Activated CD8-positive, alpha-beta memory T cell treated with anti-CD3 and anti-CD28 coated beads for 24 hours (primary cell): ENCODE results near the gene CTRB1.
"Not testable (repeated sequence)": the region's sequence is repeated elsewhere in the genome, so short reads cannot be mapped to it uniquely, and the experiment has no call there.

Source experiments
- DNase-seq: peaks from one replicate; pipeline ENCODE4 v3.0.0-alpha.2; 2020

Gene CTRB1

DNA sequence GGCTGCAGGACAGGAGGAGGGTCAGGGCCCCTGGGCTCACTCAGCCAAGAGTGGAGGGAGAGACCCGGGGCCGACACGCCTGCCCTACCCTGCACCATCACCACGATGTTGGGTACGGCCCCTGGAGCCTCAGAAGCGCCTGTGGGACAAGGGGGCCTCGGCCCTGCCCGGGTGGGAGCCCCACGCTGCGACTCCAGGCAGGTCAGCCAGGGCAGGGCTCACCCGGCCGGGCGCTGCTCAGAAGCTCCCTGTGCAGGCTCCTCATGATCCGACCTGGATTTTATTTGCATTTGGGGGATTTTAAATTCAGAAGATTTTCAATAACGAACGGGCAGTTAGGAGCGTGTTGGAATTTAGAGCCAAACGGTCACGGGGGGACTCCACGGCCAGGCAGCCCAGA is 13.9 kb upstream of the CTRB1 start:
- DNase-seq = not testable (repeated sequence)

DNA sequence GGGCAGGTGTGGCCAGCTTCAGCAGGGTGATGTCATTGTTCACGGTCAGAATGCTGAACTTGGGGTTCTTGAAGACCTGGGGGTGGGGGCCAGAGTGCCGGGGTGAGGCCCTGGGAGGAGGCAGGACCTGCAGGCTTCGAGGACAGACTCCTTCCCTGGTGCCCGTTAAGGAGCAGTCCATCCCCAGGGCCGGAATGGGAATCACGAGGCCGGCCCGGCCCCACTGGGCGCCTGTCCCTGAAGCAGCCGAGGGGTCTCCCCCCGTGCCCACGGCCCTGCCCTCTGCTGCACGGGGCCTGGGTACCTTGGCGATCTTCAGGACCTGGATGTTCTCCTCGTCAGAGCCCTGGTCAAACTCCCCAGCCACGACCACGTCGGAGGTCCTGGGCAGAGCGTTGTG is 13.3 kb upstream of the CTRB1 start:
- not testable (repeated sequence) for DNase-seq

DNA sequence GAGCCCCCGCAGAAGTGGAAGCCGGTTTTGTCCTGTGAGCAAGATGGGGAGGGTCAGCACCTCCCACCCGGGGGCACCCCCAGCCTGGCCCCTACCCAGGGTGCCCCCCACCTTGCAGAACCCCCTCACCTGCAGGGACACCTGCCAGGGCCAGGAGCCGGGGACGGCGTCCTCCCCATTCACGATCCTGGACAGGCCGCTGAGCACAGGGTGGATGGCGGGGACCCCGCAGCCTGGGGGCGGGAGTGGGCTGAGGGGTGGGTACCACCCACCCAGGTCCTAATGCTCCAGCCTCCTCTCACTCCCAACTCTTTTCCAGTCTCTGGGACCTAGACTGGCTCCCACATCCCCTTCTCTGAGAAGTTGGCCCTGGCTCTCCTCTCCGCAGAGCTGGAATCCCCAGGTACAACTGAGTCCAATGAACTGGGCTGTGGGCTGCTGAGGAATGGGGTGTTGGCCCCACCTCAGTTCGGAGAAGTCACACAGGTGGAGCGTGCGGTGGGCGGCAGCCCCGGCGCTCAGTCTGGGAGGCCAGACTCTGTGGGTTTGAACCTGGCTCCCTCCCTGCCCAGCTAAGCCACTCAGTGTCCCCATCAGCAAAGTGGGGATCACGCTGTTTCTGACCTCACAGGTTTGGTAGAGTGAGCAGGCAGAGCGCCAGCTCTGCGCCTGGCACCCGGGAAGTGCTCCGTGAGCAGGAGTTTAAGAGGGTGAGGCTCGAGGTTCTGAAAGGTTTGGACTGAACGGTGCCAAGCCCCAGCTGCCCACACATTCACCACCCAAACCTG is 12.6 kb upstream of the CTRB1 start:
- not testable (repeated sequence) for DNase-seq

DNA sequence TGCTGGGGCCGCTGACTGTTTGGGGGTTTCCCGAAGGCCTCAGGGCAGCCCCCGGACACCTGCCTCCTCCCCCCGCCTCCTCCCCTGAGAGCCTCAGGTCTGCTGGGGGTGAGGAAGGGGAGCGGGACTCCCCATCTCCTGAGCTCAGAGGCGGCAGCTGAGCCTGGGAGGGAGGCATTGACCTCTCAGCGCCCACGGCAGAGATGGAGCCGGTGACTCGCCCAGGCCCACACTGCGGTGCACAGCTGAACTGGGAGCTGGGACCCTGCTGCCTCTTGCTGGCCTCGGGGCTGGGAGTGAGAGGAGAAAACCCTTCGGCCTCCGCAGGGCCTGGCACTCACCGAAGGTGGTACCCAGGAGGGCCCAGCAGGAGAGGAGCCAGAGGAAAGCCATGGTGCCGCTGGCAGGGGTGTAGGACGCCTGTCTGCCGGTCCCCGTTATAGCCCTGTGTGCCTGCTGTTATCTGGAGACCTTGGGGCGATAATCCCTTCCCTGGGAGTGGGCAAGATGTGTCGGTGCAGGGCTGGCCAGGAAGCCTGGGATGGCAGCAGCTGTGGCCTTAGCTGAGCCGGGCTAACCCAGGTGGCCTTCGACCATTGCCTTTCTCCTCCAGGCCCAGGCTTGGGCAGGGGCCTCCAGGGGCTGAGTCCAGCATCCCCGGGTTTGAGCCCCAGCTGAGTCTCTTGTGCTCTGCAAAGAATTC is 11.9 kb upstream of the CTRB1 start, which contains the start of gene CTRB2:
Gene CTRB2, minus strand, starts transcription at position 413 of the 703 bp plus-strand sequence. Its CDS starts 20 bp downstream, at position 393.
- DNase-seq = no peak

DNA sequence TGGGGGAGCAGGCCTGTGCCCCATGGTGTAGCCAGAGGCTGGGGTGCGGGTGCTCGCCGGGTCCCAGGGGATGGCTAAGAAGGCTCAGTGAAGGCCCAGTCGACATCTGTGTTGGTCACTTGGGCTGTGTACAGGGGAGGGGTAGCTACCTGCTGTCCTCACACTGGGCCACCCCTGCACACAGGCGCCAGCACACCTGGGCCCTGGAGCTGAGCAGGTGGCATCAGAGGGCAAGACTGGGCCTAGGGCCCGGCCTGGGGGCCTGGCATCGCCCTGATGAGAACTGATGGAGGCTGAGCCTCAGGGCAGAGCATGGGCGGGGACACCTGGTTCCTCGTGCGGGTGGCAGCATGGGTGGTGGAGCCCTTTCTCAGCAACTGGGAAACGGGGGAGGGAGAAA is 11.0 kb upstream of the CTRB1 start:
- no peak for DNase-seq

DNA sequence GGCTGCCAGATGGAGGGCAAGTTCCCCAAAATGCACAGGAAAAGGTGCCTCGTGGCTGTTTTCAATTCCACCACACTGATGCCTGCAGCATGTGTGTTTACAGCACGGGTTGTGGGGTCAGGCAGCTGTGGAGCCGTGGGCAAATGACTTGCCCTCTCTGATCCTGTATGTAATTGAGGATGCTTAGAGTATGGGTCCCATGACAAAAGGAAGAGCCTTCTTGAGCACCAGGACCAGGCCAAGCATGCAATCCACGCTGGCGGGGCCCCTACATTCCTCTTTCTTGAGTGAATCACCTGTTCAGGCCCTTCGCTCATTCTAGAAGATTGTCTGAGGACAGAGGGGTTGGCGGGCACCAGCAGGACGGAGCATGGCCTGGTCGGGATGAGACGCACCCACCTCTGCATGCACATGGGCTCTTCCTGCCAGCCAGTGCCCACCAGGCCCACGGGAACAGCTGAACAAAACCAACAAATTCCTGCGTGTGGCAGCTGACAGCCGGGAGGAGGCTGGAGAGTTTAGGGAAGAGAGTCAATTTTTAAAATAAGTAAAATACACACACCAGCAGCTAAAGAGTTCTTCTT is 10.5 kb upstream of the CTRB1 start:
- DNase-seq = no peak

DNA sequence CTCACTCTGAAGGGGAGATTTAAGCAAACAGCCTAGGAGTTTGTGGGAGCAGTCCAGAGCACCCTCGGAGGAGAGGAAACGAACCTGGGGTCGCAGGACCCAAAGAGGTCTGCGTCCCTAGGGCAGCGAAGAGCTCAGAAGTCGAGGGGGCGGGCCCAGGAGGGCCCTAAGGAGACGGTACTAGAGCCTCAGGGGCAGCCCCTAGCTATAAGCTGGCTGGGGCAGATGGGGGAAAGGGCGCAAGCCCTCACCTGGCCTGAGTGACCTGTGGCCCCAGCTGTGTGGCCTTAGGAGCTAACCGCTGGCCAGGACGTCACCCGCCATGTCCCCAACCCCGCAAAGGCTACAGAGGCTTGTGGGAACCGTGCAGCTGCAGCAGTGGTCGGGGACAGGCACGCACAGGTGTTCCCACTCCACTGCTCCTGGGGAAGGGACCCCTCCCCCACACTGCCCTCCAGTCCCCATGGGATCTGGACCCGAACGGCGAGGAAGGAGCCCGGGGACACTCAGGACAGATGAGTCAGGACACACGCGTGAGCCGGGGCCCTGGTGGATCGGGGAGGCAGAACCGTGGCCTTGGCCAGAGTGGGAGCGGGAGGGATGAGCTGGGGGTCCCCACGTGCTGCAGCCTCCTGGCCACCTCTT is 9.8 kb upstream of the CTRB1 start:
- DNase-seq = no peak

DNA sequence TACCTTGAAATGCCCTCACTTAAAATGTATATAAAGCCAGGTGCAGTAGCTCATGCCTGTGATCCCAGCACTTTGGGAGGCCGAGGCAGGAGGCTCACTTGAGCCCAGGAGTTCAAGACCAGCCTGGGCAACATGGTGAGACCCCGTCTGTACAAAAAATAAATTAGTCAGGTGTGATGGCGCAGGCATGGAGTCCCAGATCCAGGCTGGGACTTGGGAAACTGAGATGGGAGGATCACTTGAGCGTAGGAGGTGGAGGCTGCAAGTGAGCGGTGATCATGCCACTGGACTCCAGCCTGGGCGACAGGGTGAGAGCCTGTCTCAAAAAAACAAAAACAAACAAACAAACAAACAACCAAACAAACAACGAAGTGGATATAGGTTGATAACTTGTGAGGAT is 9.3 kb upstream of the CTRB1 start:
- not testable (repeated sequence) for DNase-seq

DNA sequence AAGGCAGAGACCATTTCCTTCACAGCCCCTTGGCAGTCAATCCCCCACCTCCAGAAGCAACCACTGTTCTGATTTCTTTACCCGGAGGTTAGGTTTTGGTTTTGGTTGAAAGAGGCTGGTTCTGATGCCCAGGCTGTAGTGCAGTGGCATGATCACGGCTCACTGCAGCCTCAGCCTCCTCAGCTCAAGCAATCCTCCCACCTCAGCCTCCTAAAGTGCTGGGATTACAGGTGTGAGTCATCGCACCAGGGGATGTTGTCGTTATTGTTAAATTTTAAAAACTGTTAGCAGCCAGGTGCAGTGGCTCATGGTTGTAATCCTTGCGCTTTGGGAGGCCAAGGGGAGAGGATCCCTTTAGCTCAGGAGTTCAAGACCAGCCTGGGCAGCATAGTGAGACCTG is 8.8 kb upstream of the CTRB1 start:
- no peak for DNase-seq

DNA sequence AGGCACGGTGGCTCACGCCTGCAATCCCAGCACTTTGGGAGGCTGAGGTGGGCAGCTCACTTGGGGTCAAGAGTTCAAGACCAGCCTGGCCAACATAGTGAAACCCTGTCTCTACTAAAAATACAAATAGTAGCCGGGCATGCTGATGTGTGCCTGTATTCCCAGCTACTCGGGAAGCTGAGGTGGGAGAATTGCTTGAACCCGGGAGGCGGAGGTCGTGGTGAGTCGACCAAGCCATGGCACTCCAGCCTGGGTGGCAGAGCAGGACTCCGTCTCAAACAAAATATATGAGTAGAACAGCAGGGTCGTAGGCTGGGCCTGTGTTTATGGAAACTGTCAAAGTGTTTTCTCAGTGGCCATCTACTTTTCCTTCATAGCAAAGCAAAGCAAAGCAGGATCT is 7.5 kb upstream of the CTRB1 start:
- not testable (repeated sequence) for DNase-seq

DNA sequence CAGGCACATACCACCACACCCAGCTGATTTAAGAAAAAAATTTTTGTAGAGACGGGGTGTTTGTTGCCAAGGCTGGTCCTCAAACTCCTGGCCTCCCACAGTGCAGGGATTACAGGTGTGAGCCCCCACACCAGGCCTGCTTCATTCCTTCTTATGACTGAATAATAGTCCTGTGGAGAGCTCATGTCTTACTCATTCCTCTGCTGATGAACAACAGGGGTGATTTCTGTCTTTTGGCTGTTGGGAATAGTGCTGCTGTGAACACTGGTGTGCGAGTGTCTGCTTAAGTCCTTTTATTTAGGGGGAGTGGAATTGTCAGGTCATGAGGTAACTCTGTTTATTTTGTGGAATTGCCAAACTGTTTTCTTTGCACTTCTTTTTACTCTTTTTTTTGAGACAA is 2.7 kb upstream of the CTRB1 start:
- no peak for DNase-seq

DNA sequence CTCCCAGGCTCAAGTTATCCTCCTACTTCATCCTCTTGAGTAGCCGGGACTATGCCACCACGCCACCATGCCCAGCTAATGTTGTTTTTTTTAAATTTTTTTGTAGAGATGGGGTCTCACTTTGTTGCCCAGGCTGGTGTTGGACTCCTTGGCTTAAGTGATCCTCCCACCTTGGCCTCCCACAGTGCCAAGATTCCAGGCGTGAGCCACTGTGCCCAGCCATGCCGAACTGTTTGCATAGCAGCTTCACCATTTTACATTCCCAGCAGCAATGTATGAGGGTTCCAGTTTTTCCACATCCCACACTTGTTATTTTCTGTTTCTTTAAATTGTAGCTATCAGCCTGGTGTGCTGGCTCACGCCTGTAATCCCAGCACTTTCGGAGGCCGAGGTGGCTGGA is 2.2 kb upstream of the CTRB1 start:
- DNase-seq = no peak

DNA sequence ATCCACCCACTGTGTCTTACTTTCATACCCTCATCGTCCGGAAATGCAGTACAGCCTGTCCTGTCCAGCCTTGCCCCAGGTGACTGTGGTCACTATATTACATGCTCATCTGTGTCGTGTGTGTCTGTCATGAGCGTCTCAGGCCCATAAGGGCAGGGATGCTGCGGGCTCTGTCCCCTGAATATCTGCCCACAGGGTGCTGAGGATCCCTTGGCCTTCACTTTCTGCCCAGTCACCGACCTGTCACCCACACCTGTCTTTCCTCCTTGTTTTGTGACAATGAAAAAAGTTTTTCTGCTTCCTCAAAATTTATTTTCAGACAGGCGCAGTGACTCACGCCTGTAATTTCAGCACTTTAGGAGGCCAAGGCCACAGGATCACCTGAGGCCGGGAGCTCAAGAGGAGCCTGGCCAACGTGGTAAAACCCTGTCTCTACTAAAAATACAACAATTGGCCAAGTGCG is 1.4 kb upstream of the CTRB1 start:
- DNase-seq = no peak

DNA sequence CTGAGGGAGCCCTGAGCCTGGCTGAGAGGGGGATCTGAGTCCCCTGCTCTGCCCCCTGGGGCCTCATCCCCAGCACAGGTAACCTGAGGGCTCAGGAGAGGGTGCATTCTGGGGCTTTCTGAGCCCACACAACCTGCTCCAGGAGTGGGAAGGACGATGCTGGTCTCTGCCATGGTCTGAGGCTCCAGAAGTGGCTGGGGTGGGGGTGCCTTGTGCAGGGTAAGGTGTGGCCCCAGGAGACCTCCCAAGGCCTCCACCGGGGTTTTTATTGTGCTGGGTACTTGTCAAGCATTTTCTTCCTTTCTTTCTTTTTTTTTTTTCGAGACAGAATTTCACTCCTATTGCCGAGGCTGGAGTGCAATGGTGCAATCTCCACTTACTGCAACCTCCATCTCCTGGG is 300 bp downstream of the CTRB1 start:
- no peak for DNase-seq

DNA sequence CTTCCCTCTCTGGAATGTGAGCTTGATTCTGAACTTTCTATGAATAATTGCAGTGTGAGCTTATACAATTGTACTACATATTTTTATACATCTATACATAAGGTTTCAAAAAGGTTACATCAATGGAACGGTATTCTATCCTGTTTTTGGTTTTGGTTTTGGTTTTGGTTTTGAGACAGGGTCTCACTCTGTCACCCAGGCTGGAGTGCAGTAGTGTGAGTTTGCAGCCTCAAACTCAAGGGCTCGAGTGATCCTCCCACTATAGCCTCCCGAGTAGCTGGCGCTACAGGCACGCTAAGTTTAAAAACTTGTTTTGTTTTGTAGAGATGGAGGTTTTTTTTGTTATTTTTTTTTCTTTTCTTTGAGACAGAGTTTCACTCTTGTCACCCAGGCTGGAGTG is 1.1 kb downstream of the CTRB1 start:
- DNase-seq = no peak

DNA sequence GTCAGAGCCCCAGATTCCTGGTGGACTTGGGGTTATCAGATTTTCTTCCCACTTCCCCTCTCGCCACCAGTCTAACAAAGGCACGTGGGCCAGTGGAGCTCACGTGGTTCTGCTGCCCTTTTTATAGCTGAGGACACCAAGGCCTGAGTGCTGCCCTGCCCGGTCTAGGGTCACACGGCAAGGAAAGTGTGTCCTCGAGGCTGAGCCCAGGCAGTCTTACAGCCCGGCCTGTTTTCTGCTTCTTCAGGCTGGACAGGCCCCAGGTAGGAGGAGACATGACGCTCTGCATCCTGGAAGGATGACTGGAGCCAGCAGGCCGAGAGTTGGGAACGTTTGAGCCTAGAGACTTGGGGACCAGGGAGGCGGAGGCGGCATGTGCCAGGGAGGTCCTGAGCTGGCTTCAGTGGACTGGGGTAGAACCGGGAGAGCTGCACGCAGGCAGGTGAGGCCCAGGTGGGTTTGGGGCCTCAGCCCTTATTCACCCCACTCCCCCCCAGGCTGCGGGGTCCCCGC is 3.5 kb downstream of the CTRB1 start:
- no peak for DNase-seq

DNA sequence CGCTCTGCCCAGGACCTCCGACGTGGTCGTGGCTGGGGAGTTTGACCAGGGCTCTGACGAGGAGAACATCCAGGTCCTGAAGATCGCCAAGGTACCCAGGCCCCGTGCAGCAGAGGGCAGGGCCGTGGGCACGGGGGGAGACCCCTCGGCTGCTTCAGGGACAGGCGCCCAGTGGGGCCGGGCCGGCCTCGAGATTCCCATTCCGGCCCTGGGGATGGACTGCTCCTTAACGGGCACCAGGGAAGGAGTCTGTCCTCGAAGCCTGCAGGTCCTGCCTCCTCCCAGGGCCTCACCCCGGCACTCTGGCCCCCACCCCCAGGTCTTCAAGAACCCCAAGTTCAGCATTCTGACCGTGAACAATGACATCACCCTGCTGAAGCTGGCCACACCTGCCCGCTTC is 4.3 kb downstream of the CTRB1 start:
- DNase-seq = not testable (repeated sequence)

DNA sequence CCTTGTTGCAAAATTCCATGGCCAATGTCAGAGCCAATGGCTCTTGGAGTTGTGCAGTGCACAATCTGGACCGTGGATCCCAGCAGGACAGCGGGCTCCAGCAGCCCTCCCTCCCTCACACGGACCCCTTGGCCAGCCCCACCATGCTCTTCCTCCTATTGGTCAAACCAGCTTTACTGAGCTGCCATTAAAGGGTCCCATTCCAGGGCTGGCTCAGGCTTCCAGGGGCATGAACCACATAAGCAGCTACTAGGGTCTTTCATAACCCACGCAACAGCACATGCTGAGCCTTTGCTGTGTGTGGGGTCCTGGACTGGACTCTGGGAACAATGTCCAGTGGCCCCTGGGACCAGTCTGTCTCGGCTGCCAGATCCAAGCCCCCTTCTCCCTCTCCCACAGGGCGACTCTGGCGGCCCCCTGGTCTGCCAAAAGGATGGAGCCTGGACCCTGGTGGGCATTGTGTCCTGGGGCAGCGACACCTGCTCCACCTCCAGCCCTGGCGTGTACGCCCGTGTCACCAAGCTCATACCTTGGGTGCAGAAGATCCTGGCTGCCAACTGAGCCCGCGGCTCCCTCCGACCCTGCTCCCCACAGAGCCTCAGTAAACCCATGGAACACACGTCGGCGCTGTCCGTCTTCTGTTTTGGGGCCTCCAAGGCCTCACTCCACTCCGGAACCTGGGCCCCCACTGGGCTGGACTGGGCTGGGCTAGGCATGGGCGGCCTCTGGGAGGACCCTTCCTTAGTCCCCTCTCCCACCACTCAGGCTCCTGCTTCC is 5.7 kb downstream of the CTRB1 start:
- no peak for DNase-seq

DNA sequence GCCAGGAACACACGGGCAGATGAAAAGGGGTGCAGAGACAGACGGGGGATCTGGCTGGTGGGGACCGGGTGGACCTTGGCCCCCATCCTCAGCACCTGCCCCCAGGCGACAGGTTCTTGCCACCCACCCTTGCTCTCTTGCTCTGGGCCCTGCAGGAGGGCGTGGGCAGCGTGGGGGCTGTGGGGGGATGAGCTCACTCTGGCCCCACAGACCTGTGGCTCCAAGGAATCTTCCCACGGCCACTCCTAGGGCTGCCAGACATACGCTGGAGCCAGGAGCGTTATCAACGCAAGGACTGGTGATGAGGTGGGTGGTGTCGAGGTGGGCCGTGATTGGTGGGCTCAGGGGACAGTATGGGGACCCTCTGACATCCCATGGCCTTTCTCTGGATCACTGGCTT is 6.3 kb downstream of the CTRB1 start:
- DNase-seq = no peak

DNA sequence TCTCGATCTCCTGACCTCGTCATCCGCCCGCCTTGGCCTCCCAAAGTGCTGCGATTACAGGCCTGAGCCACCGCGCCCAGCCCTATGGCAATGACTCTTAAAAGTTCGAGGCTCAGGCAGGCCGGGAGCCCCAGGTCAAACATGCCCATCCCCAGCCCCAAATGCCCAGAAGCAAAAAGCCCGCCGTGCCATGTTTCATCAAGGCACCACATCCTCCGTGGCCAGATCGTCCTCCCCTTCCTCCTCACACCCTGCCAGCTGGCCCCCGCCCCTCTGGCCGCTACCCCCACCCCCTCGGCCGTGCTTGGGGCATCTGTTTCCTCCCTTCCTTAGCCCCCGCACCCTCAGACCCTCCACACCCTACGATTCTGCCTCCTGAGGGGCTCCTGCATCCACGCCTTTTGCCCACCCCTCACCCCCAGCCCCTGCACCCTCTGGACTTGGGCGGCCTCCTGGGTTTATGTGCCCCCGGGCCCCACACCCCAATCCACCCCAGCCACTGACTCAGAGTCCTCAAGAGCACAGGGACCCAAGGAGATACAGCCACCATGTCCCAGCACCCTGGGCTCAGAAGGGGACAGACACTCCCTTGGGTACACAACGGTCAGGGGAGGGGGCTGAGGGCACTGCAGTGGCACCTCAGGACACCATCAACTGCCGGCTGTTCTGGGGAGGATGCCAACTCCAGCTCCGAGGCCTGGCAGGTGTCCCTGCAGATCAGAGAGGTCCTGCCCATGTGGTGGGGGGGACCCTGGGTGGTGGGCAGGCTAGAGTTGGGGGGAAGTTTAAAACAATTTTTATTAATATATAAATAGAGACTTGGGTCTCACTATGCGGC is 7.1 kb downstream of the CTRB1 start:
- no peak for DNase-seq
